ENCODE data around the gene DHH.

- TF ChIP-seq CTCF (conservative IDR thresholded peaks at IDR 0.05; ENCODE audit: low read depth in 2 of 2) (no peak), REST (IDR thresholded peaks at IDR 0.05; ENCODE audit: unreplicated experiment) (no peak), EZH2 (IDR thresholded peaks at IDR 0.05; ENCODE audit: low read depth, unreplicated experiment) (no peak), ZNF114 (CRISPR knock-in tag; IDR thresholded peaks at IDR 0.05) (no peak), ETS1 (IDR thresholded peaks at IDR 0.05) (no peak), POLR2AphosphoS5 (IDR thresholded peaks at IDR 0.05; ENCODE audit: low read depth) (no peak), CREB1 (CRISPR knock-in tag; IDR thresholded peaks at IDR 0.05; ENCODE audit: low read depth) (no peak), ZNF331 (CRISPR knock-in tag; IDR thresholded peaks at IDR 0.05; ENCODE audit: low read depth) (no peak), NANOG (IDR thresholded peaks at IDR 0.05; ENCODE audit: borderline replicate concordance) (no peak), EZH2phosphoT487 (IDR thresholded peaks at IDR 0.05; ENCODE audit: unreplicated experiment) (no peak), JUNB (IDR thresholded peaks at IDR 0.05; ENCODE audit: unreplicated experiment) (no peak), STAT1 (IDR thresholded peaks at IDR 0.05; ENCODE audit: unreplicated experiment) (no peak), ZNF462 (CRISPR knock-in tag; IDR thresholded peaks at IDR 0.05) (no peak)
These were observed 39.5 kb downstream of the DHH start for GRCh38 chr12:49055092-49055491.
